DOHH2 (cell line): ENCODE data around the gene PAIP2.
A peak's percentile ranks its signal among the peaks of the same experiment; 100 is the strongest.

Experiments
- H3F3A ChIP-seq: fragments of 200-600 bp; sonication (generic), shearing (Covaris generic); 2 replicates; pipeline ENCODE4 v1.6.0; 2016; ENCODE audit warnings: antibody characterized with exemption, mild to moderate bottlenecking; ENCODE audit not compliant: control insufficient read depth, insufficient read depth
- H3K27ac ChIP-seq: fragments of 200-600 bp; sonication (generic); 2 replicates; pipeline ENCODE4 v1.5.1; 2014; ENCODE audit warnings: low read depth, mild to moderate bottlenecking, low read length, moderate library complexity
- H3K27me3 ChIP-seq: fragments of 200-600 bp; sonication (generic); 2 replicates; pipeline ENCODE4 v1.6.1; 2014; ENCODE audit warnings: mild to moderate bottlenecking, low read length, mixed read lengths; ENCODE audit not compliant: control insufficient read depth
- H3K36me3 ChIP-seq: fragments of 200-600 bp; sonication (generic); 2 replicates; pipeline ENCODE4 v1.6.1; 2014; ENCODE audit warnings: mild to moderate bottlenecking, low read length, moderate library complexity, mixed read lengths; ENCODE audit not compliant: control insufficient read depth
- H3K4me1 ChIP-seq: fragments of 200-600 bp; sonication (generic); 2 replicates; pipeline ENCODE4 v1.6.1; 2014; ENCODE audit warnings: mild to moderate bottlenecking, low read length, mixed read lengths; ENCODE audit not compliant: control insufficient read depth
- H3K4me2 ChIP-seq: fragments of 200-600 bp; sonication (generic); 2 replicates; pipeline ENCODE4 v1.6.0; 2014; ENCODE audit warnings: mild to moderate bottlenecking, low read length, moderate library complexity
- H3K4me3 ChIP-seq: fragments of 200-600 bp; sonication (generic); 2 replicates; pipeline ENCODE4 v1.5.1; 2014; ENCODE audit warnings: mild to moderate bottlenecking, low read length, mixed read lengths
- H3K79me2 ChIP-seq: fragments of 200-600 bp; sonication (generic); 2 replicates; pipeline ENCODE4 v1.6.1; 2014; ENCODE audit warnings: mild to moderate bottlenecking, low read length, mixed read lengths; ENCODE audit not compliant: control insufficient read depth
- H3K9me2 ChIP-seq: fragments of 200-600 bp; sonication (generic); replicated peaks from 2 replicates; pipeline ENCODE4 v1.6.1; 2014; ENCODE audit warnings: mild to moderate bottlenecking, low read length, mixed read lengths; ENCODE audit not compliant: control insufficient read depth
- H3K9me3 ChIP-seq: fragments of 200-600 bp; sonication (generic); 2 replicates; pipeline ENCODE4 v1.6.1; 2014; ENCODE audit warnings: antibody characterized with exemption, low read length, mixed read lengths; ENCODE audit not compliant: control insufficient read depth, insufficient read depth
- H4K20me1 ChIP-seq: fragments of 200-600 bp; sonication (generic); 2 replicates; pipeline ENCODE4 v1.6.0; 2014; ENCODE audit warnings: low read depth, mild to moderate bottlenecking, antibody characterized with exemption, low read length, moderate library complexity; ENCODE audit not compliant: control insufficient read depth, insufficient read depth
- CTCF ChIP-seq: fragments of 200-600 bp; sonication (generic); IDR thresholded peaks from one replicate; pipeline ENCODE4 v1.5.1; 2014; ENCODE audit warnings: antibody characterized with exemption, mild to moderate bottlenecking, low read depth, low read length; ENCODE audit not compliant: poor library complexity, severe bottlenecking
- EZH2phosphoT487 ChIP-seq: fragments of 200-600 bp; sonication (generic); IDR thresholded peaks from 2 replicates; pipeline ENCODE4 v1.6.1; 2017; ENCODE audit warnings: borderline replicate concordance, mild to moderate bottlenecking, antibody characterized with exemption, low read length, moderate library complexity, mixed read lengths

PAIP2 gene

GRCh38 chr5:139341689-139342422 is at the start of gene PAIP2:
PAIP2 (plus strand) TSS chr5:139341854; CDS start chr5:139363785, 21,931 bp downstream.
- H3K79me2 ChIP-seq = peaks cover 52% of the 10 kb centered on the region

GRCh38 chr5:139293202-139293506 is 48.5 kb upstream of the PAIP2 start:
- Histone ChIP-seq H3K36me3 (peaks cover 50% of the 10 kb centered on the region), H3K27ac (peak overlapping the region; percentile 78), H3K9me2 (no peaks in the 10 kb centered on the region), H3K4me1 (peaks cover 38% of the 10 kb centered on the region), H3K27me3 (no peaks in the 10 kb centered on the region), H3K4me2 (peak overlapping the region; percentile 80), H3K9me3 (no peaks in the 10 kb centered on the region), H3K79me2 (peaks cover 54% of the 10 kb centered on the region), H4K20me1 (peaks cover 36% of the 10 kb centered on the region), H3F3A (peaks cover 22% of the 10 kb centered on the region), H3K4me3 (peak overlapping the region; percentile 85)
- TF ChIP-seq EZH2phosphoT487 (no peak), CTCF (no peak)

More at GRCh38 chr5:139341689-139342422, at the start of gene PAIP2:
- Histone ChIP-seq H3K4me1 (peaks cover 41% of the 10 kb centered on the region), H3K27me3 (no peaks in the 10 kb centered on the region), H3F3A (peaks cover 13% of the 10 kb centered on the region), H4K20me1 (peaks cover 19% of the 10 kb centered on the region), H3K4me3 (peak within 1 kb of the TSS; percentile 92), H3K9me3 (no peaks in the 10 kb centered on the region), H3K36me3 (peaks cover 42% of the 10 kb centered on the region), H3K4me2 (peak within 1 kb of the TSS; percentile 89), H3K9me2 (no peaks in the 10 kb centered on the region), H3K27ac (peak within 1 kb of the TSS; percentile 85)
- TF ChIP-seq EZH2phosphoT487 = no peak
- TF ChIP-seq CTCF = peak; percentile 80

GRCh38 chr5:139293507-139294373 is 47.9 kb upstream of the PAIP2 start, which contains the start of gene MATR3:
MATR3 (plus strand) TSS chr5:139293740; CDS start chr5:139307416, 13,676 bp downstream.
- H4K20me1 ChIP-seq = peaks cover 42% of the 10 kb centered on the region
- peaks cover 60% of the 10 kb centered on the region for H3K79me2 ChIP-seq

More at GRCh38 chr5:139293507-139294373, 47.9 kb upstream of the PAIP2 start, which contains the start of gene MATR3:
- H3K4me1 ChIP-seq = peaks cover 44% of the 10 kb centered on the region
- TF ChIP-seq CTCF (no peak), EZH2phosphoT487 (no peak)
- peak within 1 kb of the TSS; percentile 78 for H3K27ac ChIP-seq
- no peaks in the 10 kb centered on the region for H3K27me3 ChIP-seq
- no peaks in the 10 kb centered on the region for H3K9me3 ChIP-seq
- H3K4me3 ChIP-seq = peak within 1 kb of the TSS; percentile 85
- H3K36me3 ChIP-seq = peaks cover 56% of the 10 kb centered on the region
- peak within 1 kb of the TSS; percentile 80 for H3K4me2 ChIP-seq
- peaks cover 19% of the 10 kb centered on the region for H3F3A ChIP-seq
- H3K9me2 ChIP-seq = no peaks in the 10 kb centered on the region
